HG02571 (cell line): ENCODE results near the gene IRAK3.
"Not testable (repeated sequence)": the region's sequence is repeated elsewhere in the genome, so short reads cannot be mapped to it uniquely, and the experiment has no call there.

Experiments
- ATAC-seq: cut with Tn5 transposase; IDR thresholded peaks from one replicate; pipeline ENCODE4 v1.9.1; 2021; ENCODE audit warnings: mild to moderate bottlenecking, moderate library complexity; ENCODE audit not compliant: unreplicated experiment

The IRAK3 gene

GRCh38 chr12:66170606-66171005 is 18.4 kb upstream of the IRAK3 start:
- no peak for ATAC-seq

- not testable (repeated sequence) for ATAC-seq
Observed at GRCh38 chr12:66174391-66175325, 14.4 kb upstream of the IRAK3 start.

GRCh38 chr12:66176105-66176900 is 12.7 kb upstream of the IRAK3 start:
- ATAC-seq: no peak

- no peak for ATAC-seq
Observed at GRCh38 chr12:66182956-66183355, 6.1 kb upstream of the IRAK3 start.

- ATAC-seq: not testable (repeated sequence)
Observed at GRCh38 chr12:66184822-66185221, 4.2 kb upstream of the IRAK3 start.

- no peak for ATAC-seq
Observed at GRCh38 chr12:66187036-66187435, 2.0 kb upstream of the IRAK3 start.

- ATAC-seq: no peak
Observed at GRCh38 chr12:66187821-66188220, 1.2 kb upstream of the IRAK3 start.

- ATAC-seq: no peak
Observed at GRCh38 chr12:66189486-66189843, 451 bp downstream of the IRAK3 start.

GRCh38 chr12:66189889-66190288 is 875 bp downstream of the IRAK3 start:
- no peak for ATAC-seq

GRCh38 chr12:66190519-66191370 is 1.7 kb downstream of the IRAK3 start:
- ATAC-seq: no peak

GRCh38 chr12:66191547-66192126 is 2.6 kb downstream of the IRAK3 start:
- no peak for ATAC-seq

- ATAC-seq: no peak
Observed at GRCh38 chr12:66194122-66194521, 5.1 kb downstream of the IRAK3 start.

- no peak for ATAC-seq
Observed at GRCh38 chr12:66195242-66195641, 6.2 kb downstream of the IRAK3 start.

- ATAC-seq: peak; percentile 98
Observed at GRCh38 chr12:66196806-66197205, 7.8 kb downstream of the IRAK3 start.

- no peak for ATAC-seq
Observed at GRCh38 chr12:66197495-66197921, 8.5 kb downstream of the IRAK3 start.

GRCh38 chr12:66199141-66199540 is 10.1 kb downstream of the IRAK3 start:
- no peak for ATAC-seq

GRCh38 chr12:66199831-66200509 is 11.0 kb downstream of the IRAK3 start:
- no peak for ATAC-seq

- ATAC-seq: no peak
Observed at GRCh38 chr12:66203820-66204219, 14.8 kb downstream of the IRAK3 start.

GRCh38 chr12:66206141-66206540 is 17.1 kb downstream of the IRAK3 start:
- ATAC-seq: no peak

- ATAC-seq: no peak
Observed at GRCh38 chr12:66210840-66211239, 21.8 kb downstream of the IRAK3 start.
